PFSK-1 (cell line): ENCODE results near the gene DACT3.

Experiments
- POLR2AphosphoS5 ChIP-seq: IDR thresholded peaks from 2 replicates; pipeline ENCODE4 v1.6.1; 2012; ENCODE audit warnings: low read depth, mild to moderate bottlenecking, control low read depth, low read length, moderate library complexity
- TAF1 ChIP-seq: IDR thresholded peaks from 2 replicates; pipeline ENCODE4 v1.6.1; 2012; ENCODE audit warnings: low read length, control low read depth, borderline replicate concordance; ENCODE audit not compliant: insufficient read depth

GRCh38 chr19:46650445-46650844 is 10.5 kb downstream of the DACT3 start:
- TF ChIP-seq POLR2AphosphoS5 (no peak), TAF1 (no peak)
